ENCODE measurements around the gene RFX4. TPM values are rescaled to one million over a fixed set of nuclear protein-coding genes. Genes with fewer than 3 reads are reported as not detected.

Gene RFX4
- total RNA-seq, 1 experiment from 2014 or later, result not detected

GRCh38 chr12:106657488-106657887 is 74.7 kb downstream of the RFX4 start:
- TF ChIP-seq CTCF (conservative IDR thresholded peaks at IDR 0.05; ENCODE audit: low read depth, low read length) (no peak), EZH2 (IDR thresholded peaks at IDR 0.05; ENCODE audit: borderline replicate concordance, low read depth, low read length, poor library complexity, severe bottlenecking) (no peak)
- CTCF ChIA-PET, result no interaction called here
- Histone ChIP-seq H3K4me3 (ENCODE audit: low read depth, low read length, poor library complexity, severe bottlenecking) (no peak overlapping the region), H3K4me1 (ENCODE audit: insufficient read depth, low read length, poor library complexity, severe bottlenecking) (no peaks in the 10 kb centered on the region), H3K27ac (ENCODE audit: low read depth, low read length, poor library complexity, severe bottlenecking) (no peak overlapping the region), H3K9me3 (ENCODE audit: low read depth, low read length, poor library complexity, severe bottlenecking) (peaks cover 10% of the 10 kb centered on the region), H3K27me3 (replicated peaks; ENCODE audit: insufficient read depth, low read depth, low read length, poor library complexity) (peaks cover 32% of the 10 kb centered on the region), H3K36me3 (ENCODE audit: insufficient read depth, low read length, poor library complexity, severe bottlenecking) (no peaks in the 10 kb centered on the region)
- DNase-seq (ENCODE audit: low spot score), result no peak
- POLR2A ChIA-PET (ENCODE audit: low non-redundant PET), result no interaction called here
- intact Hi-C loops (cut with micrococcal nuclease; ENCODE audit: unreplicated experiment), result no loop called here
- no TSS peak for BruUV-seq (replicated peaks)

- intact Hi-C loops (cut with micrococcal nuclease; ENCODE audit: unreplicated experiment), result no loop called here
- Histone ChIP-seq H3K9me3 (ENCODE audit: low read depth, low read length, poor library complexity, severe bottlenecking) (peaks cover 18% of the 10 kb centered on the region), H3K27ac (ENCODE audit: low read depth, low read length, poor library complexity, severe bottlenecking) (no peak overlapping the region), H3K4me1 (ENCODE audit: insufficient read depth, low read length, poor library complexity, severe bottlenecking) (no peaks in the 10 kb centered on the region), H3K36me3 (ENCODE audit: insufficient read depth, low read length, poor library complexity, severe bottlenecking) (no peaks in the 10 kb centered on the region), H3K4me3 (ENCODE audit: low read depth, low read length, poor library complexity, severe bottlenecking) (no peak overlapping the region), H3K27me3 (replicated peaks; ENCODE audit: insufficient read depth, low read depth, low read length, poor library complexity) (peaks cover 14% of the 10 kb centered on the region)
- no peak for DNase-seq (ENCODE audit: low spot score)
- ChIA-PET POLR2A (ENCODE audit: low non-redundant PET) (no interaction called here), CTCF (no interaction called here)
- no peak for TF ChIP-seq EZH2 (IDR thresholded peaks at IDR 0.05; ENCODE audit: borderline replicate concordance, low read depth, low read length, poor library complexity, severe bottlenecking)
- no peak for TF ChIP-seq CTCF (conservative IDR thresholded peaks at IDR 0.05; ENCODE audit: low read depth, low read length)
- no TSS peak for BruUV-seq (replicated peaks)
Observed at GRCh38 chr12:106663385-106663784, 80.6 kb downstream of the RFX4 start.

GRCh38 chr12:106669216-106669615 is 86.4 kb downstream of the RFX4 start:
- POLR2A ChIA-PET (ENCODE audit: low non-redundant PET), result interaction anchor here (0.6 kb wide), 1 partner anchor 11 kb away, joined by 3 read pairs; no protein-coding TSS in a partner anchor

More at GRCh38 chr12:106669216-106669615, 86.4 kb downstream of the RFX4 start:
- no peaks in the 10 kb centered on the region for H3K4me1 ChIP-seq (ENCODE audit: insufficient read depth, low read length, poor library complexity, severe bottlenecking)
- no peak overlapping the region for H3K27ac ChIP-seq (ENCODE audit: low read depth, low read length, poor library complexity, severe bottlenecking)
- no TSS peak for BruUV-seq (replicated peaks)
- CTCF ChIA-PET, result no interaction called here
- no peak overlapping the region for H3K4me3 ChIP-seq (ENCODE audit: low read depth, low read length, poor library complexity, severe bottlenecking)
- H3K36me3 ChIP-seq (ENCODE audit: insufficient read depth, low read length, poor library complexity, severe bottlenecking), result no peaks in the 10 kb centered on the region
- TF ChIP-seq CTCF (conservative IDR thresholded peaks at IDR 0.05; ENCODE audit: low read depth, low read length), result no peak
- TF ChIP-seq EZH2 (IDR thresholded peaks at IDR 0.05; ENCODE audit: borderline replicate concordance, low read depth, low read length, poor library complexity, severe bottlenecking), result no peak
- no peak for DNase-seq (ENCODE audit: low spot score)
- intact Hi-C loops (cut with micrococcal nuclease; ENCODE audit: unreplicated experiment), result no loop called here
- peaks cover 20% of the 10 kb centered on the region for H3K27me3 ChIP-seq (replicated peaks; ENCODE audit: insufficient read depth, low read depth, low read length, poor library complexity)
- peaks cover 4% of the 10 kb centered on the region for H3K9me3 ChIP-seq (ENCODE audit: low read depth, low read length, poor library complexity, severe bottlenecking)

All from A673 (cell line).